Astrocyte (in vitro differentiated cells and primary cell): ENCODE measurements around the gene PSPN. TPM values are rescaled to one million over a fixed set of nuclear protein-coding genes. Genes with fewer than 3 reads are reported as not detected.
"Not testable (repeated sequence)": the region's sequence is repeated elsewhere in the genome, so short reads cannot be mapped to it uniquely, and the experiment has no call there.

Source experiments
- DNase-seq: peaks from one replicate; pipeline ENCODE4 v3.0.0-alpha.2; 2010; ENCODE audit warnings: low read depth
- FAIRE-seq: peaks from 2 replicates; lab custom pipeline; 2011; peaks lifted over from hg19 to GRCh38; lab: Jason Lieb, UNC
- H2AFZ ChIP-seq: 2 replicates; pipeline ENCODE4 v1.6.0; 2012; ENCODE audit warnings: low read depth, low read length, inconsistent platforms
- H3K27ac ChIP-seq: 2 replicates; pipeline ENCODE4 v1.5.1; 2011; ENCODE audit warnings: low read depth, low read length, inconsistent platforms
- H3K27me3 ChIP-seq: 2 replicates; pipeline ENCODE4 v1.6.0; 2011; ENCODE audit warnings: low read length, inconsistent platforms; ENCODE audit not compliant: insufficient read depth
- H3K36me3 ChIP-seq: 2 replicates; pipeline ENCODE4 v1.5.1; 2011; ENCODE audit warnings: low read length, inconsistent platforms; ENCODE audit not compliant: insufficient read depth
- H3K4me1 ChIP-seq: 2 replicates; pipeline ENCODE4 v1.5.1; 2011; ENCODE audit warnings: low read length, inconsistent platforms; ENCODE audit not compliant: insufficient read depth
- H3K4me2 ChIP-seq: 2 replicates; pipeline ENCODE4 v1.6.0; 2012; ENCODE audit warnings: low read length, inconsistent platforms
- H3K4me3 ChIP-seq: 2 replicates; pipeline ENCODE4 v1.5.1; 2011; ENCODE audit warnings: low read depth, mild to moderate bottlenecking, low read length, inconsistent platforms; ENCODE audit not compliant: insufficient read depth
- H3K79me2 ChIP-seq: 2 replicates; pipeline ENCODE4 v1.6.0; 2012; ENCODE audit warnings: mild to moderate bottlenecking, low read length, inconsistent platforms; ENCODE audit not compliant: insufficient read depth
- H3K9ac ChIP-seq: 2 replicates; pipeline ENCODE4 v1.6.0; 2012; ENCODE audit warnings: mild to moderate bottlenecking, low read length, inconsistent platforms
- H3K9me3 ChIP-seq: 2 replicates; pipeline ENCODE4 v1.5.1; 2012; ENCODE audit warnings: low read depth, mild to moderate bottlenecking, low read length, inconsistent platforms; ENCODE audit not compliant: insufficient read depth
- H4K20me1 ChIP-seq: 2 replicates; pipeline ENCODE4 v1.6.0; 2012; ENCODE audit warnings: low read length, inconsistent platforms; ENCODE audit not compliant: insufficient read depth
- H3K27ac Mint-ChIP-seq: one replicate; pipeline ENCODE4 v1.8.0; 2021; ENCODE audit warnings: mild to moderate bottlenecking, mixed read lengths; ENCODE audit not compliant: unreplicated experiment
- H3K27me3 Mint-ChIP-seq: one replicate; pipeline ENCODE4 v1.8.0; 2021; ENCODE audit warnings: low read depth, mixed read lengths; ENCODE audit not compliant: unreplicated experiment
- H3K36me3 Mint-ChIP-seq: one replicate; pipeline ENCODE4 v1.8.0; 2021; ENCODE audit warnings: low read depth, mixed read lengths; ENCODE audit not compliant: unreplicated experiment
- H3K4me1 Mint-ChIP-seq: one replicate; pipeline ENCODE4 v1.8.0; 2021; ENCODE audit warnings: low read depth, mixed read lengths; ENCODE audit not compliant: unreplicated experiment
- H3K4me3 Mint-ChIP-seq: one replicate; pipeline ENCODE4 v1.8.0; 2021; ENCODE audit warnings: mild to moderate bottlenecking, moderate library complexity, mixed read lengths; ENCODE audit not compliant: unreplicated experiment
- H3K9me3 Mint-ChIP-seq: one replicate; pipeline ENCODE4 v1.8.0; 2021; ENCODE audit warnings: mild to moderate bottlenecking, mixed read lengths; ENCODE audit not compliant: unreplicated experiment
- CTCF ChIP-seq: IDR thresholded peaks from 2 replicates; pipeline ENCODE4 v1.5.1; 2011; ENCODE audit warnings: low read depth, mild to moderate bottlenecking, inconsistent platforms, low read length, moderate library complexity; ENCODE audit not compliant: insufficient read depth
- EZH2 ChIP-seq: IDR thresholded peaks from 2 replicates; pipeline ENCODE4 v1.6.1; 2012; ENCODE audit warnings: mild to moderate bottlenecking, low read length, inconsistent platforms; ENCODE audit not compliant: insufficient read depth
- total RNA-seq: library from RNA; stranded (reverse); gene quantifications from 2 replicates; pipeline ENCODE4 v1.2.1, GENCODE V29; 2021

PSPN gene
- total RNA-seq, 1 donor from 2014 or later: 2.8 TPM

GRCh38 chr19:6357174-6357573 lies 18.6 kb downstream of the PSPN start:
- FAIRE-seq (no peak), DNase-seq (no peak)
- Histone ChIP-seq H3K9ac (no peak overlapping the region), H3K4me3 (no peak overlapping the region), H4K20me1 (no peaks in the 10 kb centered on the region), H3K79me2 (peaks cover 3% of the 10 kb centered on the region), H3K9me3 (no peaks in the 10 kb centered on the region), H3K27ac (no peak overlapping the region), H3K4me1 (peaks cover under 1% of the 10 kb centered on the region), H2AFZ (no peak overlapping the region), H3K27me3 (no peaks in the 10 kb centered on the region), H3K4me2 (no peak overlapping the region), H3K36me3 (no peaks in the 10 kb centered on the region)
- no peak overlapping the region for H3K27ac Mint-ChIP-seq
- no peaks in the 10 kb centered on the region for H3K27me3 Mint-ChIP-seq
- H3K4me1 Mint-ChIP-seq: no peaks in the 10 kb centered on the region
- no peaks in the 10 kb centered on the region for H3K36me3 Mint-ChIP-seq
- no peaks in the 10 kb centered on the region for H3K9me3 Mint-ChIP-seq
- TF ChIP-seq CTCF: no peak
- no peak for TF ChIP-seq EZH2
- H3K4me3 Mint-ChIP-seq: no peak overlapping the region

GRCh38 chr19:6355321-6356040 lies 20.3 kb downstream of the PSPN start:
- not testable (repeated sequence) for H3K79me2 ChIP-seq, H3K27ac Mint-ChIP-seq, H3K4me1 Mint-ChIP-seq, H4K20me1 ChIP-seq, H3K27me3 Mint-ChIP-seq, H3K4me1 ChIP-seq, H3K4me3 ChIP-seq, FAIRE-seq, DNase-seq, H3K4me2 ChIP-seq, H3K9me3 ChIP-seq, H3K9ac ChIP-seq, H2AFZ ChIP-seq, H3K27me3 ChIP-seq, H3K9me3 Mint-ChIP-seq, H3K36me3 ChIP-seq, H3K36me3 Mint-ChIP-seq, H3K4me3 Mint-ChIP-seq, H3K27ac ChIP-seq

- Mint-ChIP-seq H3K9me3 (no peaks in the 10 kb centered on the region), H3K27ac (no peak overlapping the region), H3K4me3 (no peak overlapping the region), H3K36me3 (no peaks in the 10 kb centered on the region), H3K4me1 (no peaks in the 10 kb centered on the region), H3K27me3 (no peaks in the 10 kb centered on the region)
- Histone ChIP-seq H3K4me3 (no peak overlapping the region), H3K79me2 (no peaks in the 10 kb centered on the region), H4K20me1 (no peaks in the 10 kb centered on the region), H2AFZ (no peak overlapping the region), H3K36me3 (no peaks in the 10 kb centered on the region), H3K27ac (no peak overlapping the region), H3K9me3 (no peaks in the 10 kb centered on the region), H3K4me1 (no peaks in the 10 kb centered on the region), H3K9ac (no peak overlapping the region), H3K27me3 (no peaks in the 10 kb centered on the region), H3K4me2 (no peak overlapping the region)
- no peak for FAIRE-seq
- DNase-seq: no peak
- no peak for TF ChIP-seq EZH2
- peak; percentile 24 for TF ChIP-seq CTCF
Measured at GRCh38 chr19:6354098-6354674, 21.5 kb downstream of the PSPN start.
